ENCODE data around the gene CDC42SE2.

Gene CDC42SE2

GRCh38 chr5:131413605-131414559 lies 150.0 kb downstream of the CDC42SE2 start:
- no peak overlapping the region for H3K4me3 ChIP-seq (ENCODE audit: low read depth, low read length)
- DNase-seq (ENCODE audit: low read depth) = no peak
- no peak for TF ChIP-seq CTCF (IDR thresholded peaks at IDR 0.05; ENCODE audit: low read depth, low read length, missing control alignments)

GRCh38 chr5:131416729-131417128 lies 152.9 kb downstream of the CDC42SE2 start:
- peak; percentile 50 for DNase-seq (ENCODE audit: low read depth)
- H3K4me3 ChIP-seq (ENCODE audit: low read depth, low read length) = no peak overlapping the region; the same call in 1 of the 2 replicates
- TF ChIP-seq CTCF (IDR thresholded peaks at IDR 0.05; ENCODE audit: low read depth, low read length, missing control alignments) = no peak

- DNase-seq (ENCODE audit: low read depth) = peak; percentile 63
- H3K4me3 ChIP-seq (ENCODE audit: low read depth, low read length) = no peak overlapping the region; the same call in 1 of the 2 replicates
- peak; percentile 69 for TF ChIP-seq CTCF (IDR thresholded peaks at IDR 0.05; ENCODE audit: low read depth, low read length, missing control alignments)
Measured at GRCh38 chr5:131417240-131417869, 153.5 kb downstream of the CDC42SE2 start.

GRCh38 chr5:131418846-131419245 lies 155.0 kb downstream of the CDC42SE2 start:
- DNase-seq (ENCODE audit: low read depth) = no peak
- no peak overlapping the region for H3K4me3 ChIP-seq (ENCODE audit: low read depth, low read length)
- TF ChIP-seq CTCF (IDR thresholded peaks at IDR 0.05; ENCODE audit: low read depth, low read length, missing control alignments) = no peak

- TF ChIP-seq CTCF (IDR thresholded peaks at IDR 0.05; ENCODE audit: low read depth, low read length, missing control alignments) = no peak
- DNase-seq (ENCODE audit: low read depth) = no peak
- H3K4me3 ChIP-seq (ENCODE audit: low read depth, low read length) = no peak overlapping the region
Measured at GRCh38 chr5:131419877-131420276, 156.0 kb downstream of the CDC42SE2 start.

GRCh38 chr5:131423056-131423455 lies 159.2 kb downstream of the CDC42SE2 start:
- TF ChIP-seq CTCF (IDR thresholded peaks at IDR 0.05; ENCODE audit: low read depth, low read length, missing control alignments) = peak; percentile 38

More at GRCh38 chr5:131423056-131423455, 159.2 kb downstream of the CDC42SE2 start:
- no peak overlapping the region for H3K4me3 ChIP-seq (ENCODE audit: low read depth, low read length)
- no peak for DNase-seq (ENCODE audit: low read depth)
